ENCODE data around the gene OPA1.

- TF ChIP-seq CTCF (conservative IDR thresholded peaks at IDR 0.05; ENCODE audit: low read length), result no peak
- TF ChIP-seq EZH2phosphoT487 (IDR thresholded peaks at IDR 0.05; ENCODE audit: borderline replicate concordance), result no peak
Observed at GRCh38 chr3:193598202-193598601, 5.2 kb downstream of the OPA1 start.
